ENCODE results near the gene PHTF1.

The PHTF1 gene

DNA sequence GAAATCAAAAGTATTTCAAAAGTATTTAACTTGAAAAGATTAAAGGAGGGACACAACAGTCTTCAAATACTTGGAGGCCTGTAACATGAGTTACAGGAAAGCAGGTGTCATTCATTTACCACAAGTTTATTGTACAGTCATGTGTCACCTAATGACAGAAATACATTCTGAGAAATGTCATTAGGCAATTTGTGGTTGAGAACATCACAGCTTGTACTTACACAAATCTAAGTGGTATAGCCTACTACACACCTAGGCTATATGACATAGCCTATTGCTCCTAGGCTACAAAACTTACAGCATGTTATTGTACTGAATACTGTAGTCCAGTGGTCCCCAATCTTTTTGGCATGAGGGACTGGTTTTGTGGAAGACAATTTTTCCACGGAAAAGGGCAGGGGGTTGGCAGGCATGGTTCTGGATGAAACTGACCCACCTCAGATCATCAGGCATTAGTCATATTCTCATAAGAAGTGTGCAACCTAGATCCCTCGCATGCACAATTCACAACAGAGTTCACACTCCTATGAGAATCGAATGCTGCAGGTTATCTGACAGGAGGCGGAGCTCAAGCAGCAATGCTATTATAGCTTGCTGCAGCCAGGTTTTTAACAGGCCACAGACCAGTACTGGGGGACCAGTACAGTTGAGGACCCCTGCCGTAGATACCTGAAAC is 25.0 kb upstream of the PHTF1 start:
- peak; percentile 60 for ATAC-seq
- peak overlapping the region; percentile 10 for H3K4me3 Mint-ChIP-seq
- H3K36me3 Mint-ChIP-seq = peaks cover 10% of the 10 kb centered on the region
- H3K9me3 Mint-ChIP-seq = no peaks in the 10 kb centered on the region
- peak overlapping the region; percentile 83 for H3K27ac Mint-ChIP-seq
- H3K4me1 Mint-ChIP-seq = peaks cover 52% of the 10 kb centered on the region
- H3K27me3 Mint-ChIP-seq = no peaks in the 10 kb centered on the region

DNA sequence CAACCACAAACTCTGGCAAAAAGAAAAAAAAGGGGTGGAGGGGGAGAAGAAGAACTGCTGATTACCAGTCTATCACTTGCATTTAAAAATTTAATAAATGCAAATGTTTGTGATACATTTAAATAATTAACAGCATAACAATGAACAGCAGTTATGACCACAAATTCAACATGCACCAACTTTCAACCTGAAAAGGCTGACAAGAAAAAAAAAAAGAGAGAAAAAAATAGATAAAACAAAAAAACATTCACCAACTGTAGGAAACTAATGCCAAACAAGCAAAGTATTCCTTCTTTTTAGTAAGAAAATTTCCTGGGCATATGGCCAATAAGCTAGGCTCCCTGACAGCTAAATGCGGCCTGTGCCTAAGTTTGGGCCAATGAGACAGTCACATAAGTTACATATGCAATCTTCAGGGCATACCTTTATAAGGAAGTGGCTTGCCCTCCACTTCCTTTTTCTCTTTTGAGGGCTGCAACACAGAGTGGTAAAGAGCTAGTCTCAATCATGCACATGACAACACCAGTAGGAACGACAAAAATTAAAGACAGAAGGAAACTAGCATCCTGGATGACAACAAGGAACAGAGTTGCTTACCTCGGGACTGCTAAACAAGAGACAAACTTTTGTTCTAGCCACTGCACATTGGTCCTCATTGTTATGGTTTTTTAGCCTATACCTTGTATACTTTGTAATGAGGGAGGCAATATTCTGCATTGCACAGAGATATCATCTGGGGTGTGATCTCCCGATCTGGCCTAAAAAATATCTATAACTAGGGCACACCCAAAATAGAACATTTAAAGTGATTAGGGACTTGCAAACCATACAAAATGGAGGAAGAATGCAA is 24.2 kb upstream of the PHTF1 start:
- H3K4me3 Mint-ChIP-seq = peak overlapping the region; percentile 10
- peak; percentile 94 for ATAC-seq
- H3K27ac Mint-ChIP-seq = peak overlapping the region; percentile 83
- peaks cover 50% of the 10 kb centered on the region for H3K4me1 Mint-ChIP-seq
- peaks cover 10% of the 10 kb centered on the region for H3K36me3 Mint-ChIP-seq
- no peaks in the 10 kb centered on the region for H3K27me3 Mint-ChIP-seq
- peaks cover 3% of the 10 kb centered on the region for H3K9me3 Mint-ChIP-seq

DNA sequence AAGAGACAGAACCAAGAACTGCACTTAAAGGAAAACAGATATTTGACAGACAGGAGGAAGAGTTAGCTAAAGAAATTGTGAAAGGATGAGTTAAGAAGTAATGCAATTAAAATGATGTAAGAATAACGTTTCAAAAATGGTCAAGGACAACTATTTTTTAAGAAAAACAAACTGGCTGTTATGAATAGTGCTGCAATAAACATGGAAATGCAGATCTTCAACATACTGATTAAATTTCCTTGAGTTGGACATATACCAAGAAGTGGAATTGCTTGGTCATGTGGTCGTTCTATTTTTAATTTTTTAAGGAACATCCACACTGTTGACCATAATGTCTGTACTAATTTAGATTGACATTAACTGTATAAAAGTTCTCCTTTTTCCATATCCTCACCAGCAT is 23.1 kb upstream of the PHTF1 start:
- Mint-ChIP-seq H3K27me3 (no peaks in the 10 kb centered on the region), H3K9me3 (peaks cover 3% of the 10 kb centered on the region), H3K4me1 (peaks cover 43% of the 10 kb centered on the region), H3K27ac (no peak overlapping the region), H3K4me3 (no peak overlapping the region), H3K36me3 (peaks cover 7% of the 10 kb centered on the region)
- no peak for ATAC-seq

DNA sequence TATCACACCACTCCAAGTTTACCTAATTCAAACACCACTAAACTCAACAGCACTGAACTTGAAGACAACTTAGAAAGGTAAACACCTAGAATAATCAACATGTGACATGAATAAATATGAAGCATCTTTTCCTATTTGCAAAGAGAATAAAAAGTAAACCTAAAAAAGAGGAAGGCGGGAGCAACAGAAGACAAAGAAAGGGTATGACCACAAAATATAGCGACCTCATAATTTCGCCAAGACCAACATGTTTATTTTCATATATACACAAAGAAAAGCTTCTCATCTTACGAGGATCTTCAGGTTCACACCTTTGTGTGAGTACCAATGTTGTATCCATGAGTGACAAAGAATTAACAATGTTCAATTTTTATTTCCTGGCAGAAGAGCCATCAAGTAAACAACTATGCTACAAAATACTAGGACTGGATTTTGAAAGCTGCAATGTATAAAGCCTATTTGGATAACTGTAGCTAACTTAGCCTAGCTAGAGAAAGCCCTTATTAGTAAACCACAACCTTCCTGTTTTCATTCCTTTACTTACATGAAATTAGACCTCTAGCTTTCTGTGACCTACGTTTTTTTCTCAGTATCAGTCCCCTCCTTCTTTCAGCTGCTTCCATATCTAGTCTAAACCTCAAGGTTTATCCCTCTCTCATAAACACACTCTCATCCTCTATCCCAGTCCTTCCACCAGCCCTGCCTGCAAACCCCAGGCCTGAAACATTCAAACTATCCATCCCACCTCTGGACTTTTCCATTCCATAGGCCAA is 21.3 kb upstream of the PHTF1 start:
- peaks cover 7% of the 10 kb centered on the region for H3K36me3 Mint-ChIP-seq

DNA sequence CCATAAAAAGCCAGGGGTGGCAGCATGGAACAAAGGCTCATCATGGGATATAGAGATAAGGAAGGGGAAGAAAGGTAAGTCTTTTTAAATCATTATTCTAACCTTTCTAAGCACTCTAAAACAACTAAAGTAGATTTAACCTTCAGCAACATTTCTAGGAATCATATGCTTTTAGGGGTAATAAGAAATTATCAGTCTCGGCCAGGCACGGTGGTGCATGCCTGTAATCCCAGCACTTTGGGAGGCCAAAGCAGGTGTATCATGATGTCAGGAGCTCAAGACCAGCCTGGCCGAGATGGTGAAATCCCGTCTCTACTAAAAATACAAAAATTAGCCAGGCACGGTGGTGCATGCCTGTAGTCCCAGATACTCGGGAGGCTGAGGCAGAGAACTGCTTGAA is 20.3 kb upstream of the PHTF1 start:
- no peak overlapping the region for H3K27ac Mint-ChIP-seq
- H3K4me3 Mint-ChIP-seq = no peak overlapping the region
- peaks cover 12% of the 10 kb centered on the region for H3K36me3 Mint-ChIP-seq

More for the DNA sequence above, 21.3 kb upstream of the PHTF1 start:
- ATAC-seq = no peak
- Mint-ChIP-seq H3K4me1 (peaks cover 29% of the 10 kb centered on the region), H3K27me3 (no peaks in the 10 kb centered on the region), H3K4me3 (no peak overlapping the region), H3K9me3 (peaks cover 3% of the 10 kb centered on the region), H3K27ac (no peak overlapping the region)

DNA sequence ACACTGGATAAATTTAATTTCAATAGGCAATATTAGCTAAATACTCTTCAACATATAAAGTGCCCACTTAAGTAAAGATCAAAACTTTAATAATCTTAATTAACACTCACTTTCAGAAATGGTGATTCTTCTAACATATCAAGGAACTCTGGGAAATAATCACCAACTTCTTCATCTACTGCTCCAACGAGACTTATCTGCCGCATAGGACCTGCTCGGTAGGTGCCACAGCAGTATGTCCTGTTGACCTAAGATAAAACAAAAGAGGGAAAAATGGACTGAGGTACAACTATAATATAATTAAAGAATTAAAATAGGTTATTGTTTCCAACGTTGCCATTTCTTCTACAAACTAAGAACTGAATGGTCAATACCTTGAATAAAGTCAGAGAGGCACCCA is 18.3 kb upstream of the PHTF1 start:
- no peak overlapping the region for H3K27ac Mint-ChIP-seq
- no peak for ATAC-seq
- H3K4me1 Mint-ChIP-seq = peaks cover 7% of the 10 kb centered on the region
- H3K36me3 Mint-ChIP-seq = peaks cover 19% of the 10 kb centered on the region
- no peaks in the 10 kb centered on the region for H3K27me3 Mint-ChIP-seq
- no peak overlapping the region for H3K4me3 Mint-ChIP-seq
- peaks cover 3% of the 10 kb centered on the region for H3K9me3 Mint-ChIP-seq

More for the DNA sequence above, 20.3 kb upstream of the PHTF1 start:
- Mint-ChIP-seq H3K27me3 (no peaks in the 10 kb centered on the region), H3K4me1 (peaks cover 25% of the 10 kb centered on the region), H3K9me3 (peaks cover 3% of the 10 kb centered on the region)
- ATAC-seq = no peak

DNA sequence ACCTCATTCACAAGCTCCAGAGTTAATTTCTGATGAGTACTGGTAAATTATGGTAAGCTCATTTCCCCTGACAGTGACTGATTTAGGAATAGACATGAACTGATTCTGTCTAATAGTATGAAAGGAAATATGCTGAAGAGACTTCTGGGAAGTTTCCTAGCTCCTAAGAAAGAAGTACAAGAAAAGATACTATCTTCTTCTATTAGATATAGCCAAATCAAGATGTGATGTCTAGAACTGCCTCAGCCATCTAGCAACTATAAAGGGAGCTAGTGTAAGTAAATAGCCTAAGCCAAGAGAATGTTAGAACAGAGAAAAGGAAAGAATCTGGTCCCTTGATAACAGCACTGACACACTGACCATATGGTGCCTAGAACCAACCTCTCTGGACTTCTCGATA is 10.7 kb upstream of the PHTF1 start:
- Mint-ChIP-seq H3K4me1 (peaks cover 26% of the 10 kb centered on the region), H3K4me3 (no peak overlapping the region), H3K27me3 (no peaks in the 10 kb centered on the region), H3K36me3 (peaks cover 48% of the 10 kb centered on the region), H3K9me3 (no peaks in the 10 kb centered on the region), H3K27ac (peak overlapping the region; percentile 40)
- no peak for ATAC-seq

DNA sequence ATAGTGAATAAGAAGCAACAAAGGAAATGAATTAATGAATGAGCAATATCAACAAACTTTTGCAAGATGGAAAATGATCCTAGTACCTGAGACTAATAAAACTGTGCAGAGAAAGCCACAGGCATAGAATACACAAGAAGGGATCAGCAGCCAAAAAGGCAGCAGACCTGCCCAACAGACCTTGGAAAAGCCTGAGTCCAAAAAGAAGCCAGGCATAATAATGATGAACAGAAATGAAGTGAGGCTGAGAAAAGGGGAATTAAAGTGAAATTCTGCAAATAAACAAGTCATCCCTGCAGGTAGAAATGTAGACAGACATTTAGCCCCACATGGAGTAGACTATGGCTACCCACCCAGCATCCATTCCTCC is 10.3 kb upstream of the PHTF1 start:
- Mint-ChIP-seq H3K27ac (peak overlapping the region; percentile 40), H3K4me1 (peaks cover 26% of the 10 kb centered on the region), H3K27me3 (no peaks in the 10 kb centered on the region), H3K36me3 (peaks cover 48% of the 10 kb centered on the region), H3K4me3 (no peak overlapping the region), H3K9me3 (no peaks in the 10 kb centered on the region)
- no peak for ATAC-seq

DNA sequence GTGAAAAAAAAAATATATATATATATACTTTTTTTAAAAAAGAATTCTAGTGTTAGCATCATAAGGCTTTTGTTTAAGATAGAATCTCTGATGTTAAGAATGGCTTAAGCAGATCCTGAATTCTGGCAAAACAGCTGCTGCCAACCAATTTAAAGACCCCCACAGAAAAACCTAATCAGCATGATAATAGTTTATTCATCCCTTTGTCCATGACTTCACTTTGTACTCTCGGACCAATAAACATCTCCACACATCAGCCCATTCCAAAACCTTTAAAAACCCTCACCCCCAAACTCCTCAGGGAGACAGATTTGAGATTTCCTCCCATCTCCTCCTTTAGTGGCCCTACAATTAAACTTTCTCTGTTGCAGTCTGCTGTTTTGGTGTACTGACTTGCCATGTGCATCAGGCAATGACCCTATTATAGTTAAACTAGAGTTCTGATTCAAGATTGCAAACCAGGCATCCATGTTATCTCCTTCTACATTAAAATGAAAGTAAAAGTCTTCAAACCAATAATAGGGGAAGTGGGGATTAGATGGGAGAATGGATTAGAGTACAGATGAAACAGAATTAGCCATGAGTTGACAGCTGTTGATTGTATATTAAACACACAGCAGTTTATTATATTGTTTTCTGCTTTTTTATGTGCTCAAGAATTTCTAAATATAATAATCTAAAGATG is 9.8 kb upstream of the PHTF1 start:
- Mint-ChIP-seq H3K9me3 (no peaks in the 10 kb centered on the region), H3K36me3 (peaks cover 50% of the 10 kb centered on the region), H3K27ac (peak overlapping the region; percentile 40), H3K4me3 (no peak overlapping the region), H3K27me3 (no peaks in the 10 kb centered on the region), H3K4me1 (peaks cover 26% of the 10 kb centered on the region)
- no peak for ATAC-seq

DNA sequence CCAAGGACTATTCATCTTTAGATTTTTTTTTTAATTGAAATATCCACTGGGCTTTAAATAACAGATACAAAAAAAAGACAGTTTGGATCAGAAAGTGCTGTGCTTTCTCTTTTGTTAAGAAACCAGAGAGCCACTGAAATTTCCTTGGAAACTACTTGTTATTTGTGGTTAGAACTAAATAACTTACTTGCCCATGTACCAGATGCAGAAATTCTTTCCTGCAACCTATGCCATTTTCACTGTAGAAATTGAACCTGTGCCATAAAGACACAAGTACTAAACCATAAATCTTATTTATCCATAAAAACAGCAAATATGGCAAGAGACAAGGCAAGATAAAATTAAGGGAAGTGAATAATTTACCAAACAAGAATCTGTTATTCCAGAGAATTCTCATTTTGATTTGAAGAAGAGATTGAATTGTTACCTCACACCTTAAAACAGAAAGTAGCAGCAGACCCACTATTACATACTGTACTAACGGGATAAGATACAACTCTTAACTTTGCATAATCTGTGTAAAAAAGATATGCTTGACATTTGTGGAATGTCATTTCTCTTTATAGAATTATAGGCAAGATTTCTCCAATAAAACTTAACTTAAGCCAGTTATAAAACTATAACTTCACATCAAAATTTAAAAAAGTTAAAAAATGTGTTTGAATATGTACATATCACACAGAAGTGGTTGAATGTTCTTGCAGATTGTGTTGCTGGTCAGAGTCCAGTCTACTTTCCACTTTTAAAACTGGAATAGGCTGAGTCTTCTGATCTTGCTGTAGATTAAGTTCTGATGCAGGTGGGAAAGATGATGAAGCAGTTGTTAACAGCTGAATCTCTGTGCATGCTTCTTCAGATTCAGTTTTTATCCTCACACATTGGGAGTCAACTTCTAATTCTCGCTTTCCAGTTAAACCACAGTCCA is 6.3 kb upstream of the PHTF1 start:
- H3K27ac Mint-ChIP-seq = no peak overlapping the region
- peaks cover 15% of the 10 kb centered on the region for H3K4me1 Mint-ChIP-seq
- no peak overlapping the region for H3K4me3 Mint-ChIP-seq
- no peaks in the 10 kb centered on the region for H3K9me3 Mint-ChIP-seq
- no peak for ATAC-seq
- H3K36me3 Mint-ChIP-seq = peaks cover 41% of the 10 kb centered on the region
- H3K27me3 Mint-ChIP-seq = no peaks in the 10 kb centered on the region

DNA sequence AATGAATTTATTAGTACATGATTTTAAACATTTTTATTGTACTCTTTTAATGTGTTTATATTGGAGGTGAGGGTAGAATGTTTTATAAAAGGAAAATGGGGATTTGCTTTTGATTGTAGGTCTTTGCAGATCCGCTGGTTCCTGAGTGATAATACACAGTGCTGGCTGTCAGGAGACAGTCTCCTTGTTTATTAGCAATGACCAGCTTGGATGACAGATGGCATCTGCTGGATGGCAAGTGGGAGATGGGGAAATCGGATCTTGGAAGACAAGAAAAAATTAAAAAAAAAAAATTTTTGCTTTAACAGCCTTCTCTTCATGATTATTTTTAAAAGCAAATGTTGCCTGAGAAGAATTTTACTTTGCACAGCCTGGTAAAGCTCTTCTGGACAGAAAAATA is 4.4 kb upstream of the PHTF1 start:
- Mint-ChIP-seq H3K36me3 (peaks cover 25% of the 10 kb centered on the region), H3K4me1 (peaks cover 7% of the 10 kb centered on the region), H3K4me3 (no peak overlapping the region), H3K27ac (no peak overlapping the region), H3K9me3 (no peaks in the 10 kb centered on the region), H3K27me3 (no peaks in the 10 kb centered on the region)
- no peak for ATAC-seq

DNA sequence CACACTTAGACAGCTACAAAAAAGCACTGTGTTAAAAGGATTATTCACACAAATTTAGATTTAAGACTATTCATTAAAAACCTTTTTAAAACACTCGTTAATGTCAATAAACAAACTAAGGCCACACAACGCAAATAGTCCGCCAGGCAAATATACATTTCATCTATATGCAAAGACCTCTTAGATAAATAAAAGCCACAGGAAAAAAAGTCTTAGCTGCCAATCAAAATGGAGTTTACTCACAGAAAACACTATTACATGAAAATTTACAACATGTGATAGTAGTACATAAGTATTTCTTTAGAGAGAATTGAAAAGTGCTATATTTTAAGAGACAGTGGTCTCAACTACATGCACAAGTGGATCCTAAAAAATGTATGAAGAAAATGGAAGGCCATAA is 2.7 kb upstream of the PHTF1 start:
- no peaks in the 10 kb centered on the region for H3K9me3 Mint-ChIP-seq
- H3K27ac Mint-ChIP-seq = no peak overlapping the region
- H3K4me1 Mint-ChIP-seq = peaks cover 7% of the 10 kb centered on the region
- ATAC-seq = no peak
- no peak overlapping the region for H3K4me3 Mint-ChIP-seq
- H3K27me3 Mint-ChIP-seq = no peaks in the 10 kb centered on the region
- peaks cover 14% of the 10 kb centered on the region for H3K36me3 Mint-ChIP-seq

DNA sequence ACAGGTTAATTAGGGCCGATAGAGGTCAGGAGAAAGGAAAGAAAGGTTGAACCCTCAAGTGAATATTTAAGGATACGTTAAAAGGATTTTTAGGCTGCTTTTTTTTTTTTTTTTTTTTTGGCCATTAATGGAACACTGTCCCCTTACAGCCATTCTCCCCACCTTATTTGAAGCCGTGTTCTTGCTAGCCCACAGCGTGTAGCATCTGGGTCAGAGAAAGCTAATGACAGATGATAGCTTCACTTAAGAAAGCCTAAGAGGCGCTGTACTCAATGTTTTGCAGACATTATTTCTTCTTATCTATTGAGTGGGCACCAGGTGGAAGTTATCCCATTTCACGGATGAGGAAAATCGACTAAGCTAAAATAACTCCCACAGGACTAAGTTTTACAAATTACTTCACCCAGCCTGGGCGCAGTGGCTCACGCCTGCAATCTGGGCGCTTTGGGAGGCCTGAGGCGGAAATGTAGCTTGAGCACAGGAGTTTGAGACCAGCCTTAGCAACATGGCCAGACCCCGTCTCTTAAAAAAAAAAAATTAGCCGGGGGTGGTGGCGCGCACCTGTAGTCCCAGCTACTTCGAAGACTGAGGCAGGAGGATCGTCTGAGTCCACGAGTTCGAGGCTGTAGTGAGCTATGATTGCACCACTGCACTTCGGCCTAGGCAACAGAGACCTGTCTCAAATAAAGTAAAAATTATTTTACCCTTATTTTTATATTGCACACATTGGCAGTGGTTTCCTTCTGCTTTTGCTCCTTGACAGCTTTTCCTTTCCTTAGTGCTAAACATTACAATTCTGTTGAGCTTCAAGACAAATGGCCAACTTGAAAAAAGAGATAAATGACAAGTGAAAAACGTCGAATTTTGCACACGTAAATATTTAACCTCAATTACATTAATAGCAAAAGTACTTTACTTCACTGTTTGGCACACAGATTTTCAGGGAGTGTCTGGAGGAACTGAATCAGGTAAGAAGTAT is 1.1 kb upstream of the PHTF1 start:
- Mint-ChIP-seq H3K27ac (peak overlapping the region; percentile 93), H3K36me3 (peaks cover 27% of the 10 kb centered on the region), H3K4me1 (peaks cover 16% of the 10 kb centered on the region), H3K27me3 (no peaks in the 10 kb centered on the region), H3K4me3 (peak overlapping the region; percentile 94), H3K9me3 (no peaks in the 10 kb centered on the region)
- no peak for ATAC-seq

All from stimulated activated memory B cell treated with anti-CD40 and anti-IgM and Interleukin-4, amounts not matched to agents 10 μg/mL and 1 μg/mL and 100 μg/mL, for 72 hours (primary cell).